Body of pancreas (tissue), 4 donors: Measurements from ENCODE around the gene ISG20. TPM values are rescaled to one million over a fixed set of nuclear protein-coding genes. Genes with fewer than 3 reads are reported as not detected.
A peak's percentile ranks its signal among the peaks of the same experiment; 100 is the strongest.
"Not testable (repeated sequence)": the region's sequence is repeated elsewhere in the genome, so short reads cannot be mapped to it uniquely, and the experiment has no call there.

Source experiments
- ATAC-seq: fragments of 150-250 bp; one replicate; pipeline ENCODE4 v1.9.1; 2016
- DNase-seq, 4 donors: peaks; one replicate each; pipeline ENCODE4 v3.0.0-alpha.2; 2019
- H3K27ac ChIP-seq, 4 donors: fragments of 200-600 bp; sonication (generic); 1 replicate in 3 of 4; 2 replicates in 1 of 4; pipeline versions ENCODE4 v1.5.1 to v1.6.1; 2016 to 2019; ENCODE audit warnings: mild to moderate bottlenecking in 1 of 4, mixed read lengths in 1 of 4, moderate library complexity in 1 of 4
- H3K27me3 ChIP-seq, 2 donors: fragments of 200-600 bp; sonication (generic); one replicate each; pipeline ENCODE4 v1.6.0; 2016; ENCODE audit warnings: mild to moderate bottlenecking in 1 of 2
- H3K36me3 ChIP-seq, 2 donors: fragments of 200-600 bp; sonication (generic); replicated peaks in 1 of 2; 2 replicates each; pipeline ENCODE4 v1.5.1; 2016; ENCODE audit warnings: low read depth in 2 of 2; ENCODE audit not compliant: insufficient read depth in 1 of 2
- H3K4me1 ChIP-seq: fragments of 200-600 bp; sonication (generic); one replicate; pipeline ENCODE4 v1.6.0; 2016
- H3K4me3 ChIP-seq, 2 donors: fragments of 200-600 bp; sonication (generic); 1 replicate in 1 of 2; 2 replicates in 1 of 2; pipeline ENCODE4 v1.5.1; 2016 to 2019
- H3K9me3 ChIP-seq, 3 donors: fragments of 200-600 bp; sonication (generic); 1 replicate in 2 of 3; 2 replicates in 1 of 3; pipeline ENCODE4 v1.5.1; 2016
- POLR2A ChIP-seq, 3 donors: fragments of 450-650 bp; IDR thresholded peaks; one replicate each; pipeline ENCODE4 v1.6.1; 2016; ENCODE audit warnings: antibody characterized with exemption in 3 of 3, mild to moderate bottlenecking in 2 of 3
- whole genome bisulfite sequencing, 2 donors: methylation state at CpG; one replicate each; pipeline ENCODE4 v1.1.5; 2017; 5-methylcytosine and 5-hydroxymethylcytosine counted together
- intact Hi-C: fragments of 100-400 bp; cut with DNase I; formaldehyde crosslinking; loops from one replicate; pipeline ENCODE4 v1.15.1; 2023
- total RNA-seq, 2 donors: library from RNA; depleted of rRNA; stranded (reverse); fragments of >200 nt; gene quantifications; one replicate each; pipeline ENCODE4 v1.1.0, GENCODE V29; 2016
- TF ChIP-seq, protein P1 (sequence below), 7 experiments: fragments of 450-650 bp in 4 of 7; fragments of 200-600 bp in 3 of 7; sonication (generic) in 3 of 7; IDR thresholded peaks; one replicate each; pipeline ENCODE4 v1.5.1; 2016 to 2019; ENCODE audit warnings: antibody characterized with exemption in 7 of 7

Gene ISG20
- total RNA-seq, 2 donors from 2014 or later = 2.9 to 25.4 TPM

DNA sequence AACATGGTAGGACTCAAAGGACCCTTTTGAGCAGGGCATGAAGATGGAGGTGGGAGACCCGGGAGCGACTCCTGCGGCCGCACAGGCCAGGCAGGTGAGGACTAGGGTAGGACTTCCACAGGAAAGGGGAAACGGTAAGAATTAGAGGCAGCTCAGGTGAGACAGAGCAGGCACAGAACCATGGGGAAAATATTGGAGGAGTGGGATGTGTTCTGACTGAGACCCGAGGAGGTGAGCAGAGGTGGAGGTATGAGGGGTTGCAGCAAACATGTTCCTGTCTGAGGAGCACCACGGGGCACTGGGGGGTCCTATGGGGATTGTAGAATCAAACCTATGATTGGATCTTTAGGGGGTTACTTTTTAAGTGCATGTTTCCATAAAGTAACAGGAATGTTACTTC lies 1.4 kb upstream of the ISG20 start:
- H3K27ac ChIP-seq = peak overlapping the region; percentile 89 to 98 (median 94)
- H3K36me3 ChIP-seq = no peaks in the 10 kb centered on the region
- DNase-seq (no peak), ATAC-seq (no peak)
- peaks cover 55% of the 10 kb centered on the region for H3K4me1 ChIP-seq
- H3K4me3 ChIP-seq = no peak overlapping the region
- no peaks in the 10 kb centered on the region for H3K9me3 ChIP-seq
- WGBS, 2 donors = 70 to 81% methylated on average over 7 of the region's 7 CpGs
- H3K27me3 ChIP-seq = no peaks in the 10 kb centered on the region
- TF ChIP-seq POLR2A (IDR thresholded peaks at IDR 0.05) = no peak
- TF ChIP-seq, protein P1, sequence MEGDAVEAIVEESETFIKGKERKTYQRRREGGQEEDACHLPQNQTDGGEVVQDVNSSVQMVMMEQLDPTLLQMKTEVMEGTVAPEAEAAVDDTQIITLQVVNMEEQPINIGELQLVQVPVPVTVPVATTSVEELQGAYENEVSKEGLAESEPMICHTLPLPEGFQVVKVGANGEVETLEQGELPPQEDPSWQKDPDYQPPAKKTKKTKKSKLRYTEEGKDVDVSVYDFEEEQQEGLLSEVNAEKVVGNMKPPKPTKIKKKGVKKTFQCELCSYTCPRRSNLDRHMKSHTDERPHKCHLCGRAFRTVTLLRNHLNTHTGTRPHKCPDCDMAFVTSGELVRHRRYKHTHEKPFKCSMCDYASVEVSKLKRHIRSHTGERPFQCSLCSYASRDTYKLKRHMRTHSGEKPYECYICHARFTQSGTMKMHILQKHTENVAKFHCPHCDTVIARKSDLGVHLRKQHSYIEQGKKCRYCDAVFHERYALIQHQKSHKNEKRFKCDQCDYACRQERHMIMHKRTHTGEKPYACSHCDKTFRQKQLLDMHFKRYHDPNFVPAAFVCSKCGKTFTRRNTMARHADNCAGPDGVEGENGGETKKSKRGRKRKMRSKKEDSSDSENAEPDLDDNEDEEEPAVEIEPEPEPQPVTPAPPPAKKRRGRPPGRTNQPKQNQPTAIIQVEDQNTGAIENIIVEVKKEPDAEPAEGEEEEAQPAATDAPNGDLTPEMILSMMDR (IDR thresholded peaks at IDR 0.05) = no peak
- intact Hi-C loops = no loop called here

DNA sequence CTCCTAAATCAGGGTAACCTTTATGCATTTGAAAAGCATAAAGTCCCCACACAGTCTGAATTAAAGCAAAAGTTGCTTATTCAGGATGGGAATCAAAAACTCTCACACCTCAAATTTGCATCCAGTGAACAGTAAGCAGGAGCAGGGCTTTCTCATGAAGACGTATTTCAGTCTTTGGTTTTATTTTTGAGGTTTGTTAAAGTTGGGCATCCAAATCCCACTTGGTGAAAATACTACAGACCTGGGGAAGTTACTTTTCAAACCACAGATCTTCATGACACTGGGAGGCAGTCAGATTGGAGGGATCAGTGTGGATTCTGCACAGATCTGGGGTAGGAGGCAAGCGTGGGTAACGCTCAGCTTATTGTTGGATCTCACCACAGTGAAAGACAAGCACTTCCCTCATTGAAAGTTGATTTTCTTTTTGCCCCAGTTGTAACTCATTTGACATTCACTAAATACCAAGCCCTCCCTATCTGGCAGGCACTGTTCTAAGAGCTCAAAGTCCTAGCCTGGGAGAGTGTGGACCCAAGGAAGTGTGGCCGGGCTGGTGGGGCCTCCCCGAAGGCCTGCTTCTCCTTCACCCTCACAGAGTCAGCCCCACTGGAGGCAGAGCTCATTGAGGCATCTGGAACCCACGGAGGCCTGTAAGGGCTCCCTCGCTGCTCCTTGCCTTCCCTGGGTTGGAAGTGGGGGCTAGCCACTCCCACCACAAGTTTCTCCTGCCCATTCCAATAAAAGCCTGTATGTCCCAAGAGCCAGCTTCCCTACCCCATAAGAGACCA lies 783 bp upstream of the ISG20 start:
- ATAC-seq (peak; percentile 10), DNase-seq (peak; percentile 42 to 49 (median 44))
- Histone ChIP-seq H3K27ac (peak overlapping the region; percentile 89 to 98 (median 94)), H3K9me3 (no peaks in the 10 kb centered on the region), H3K4me1 (peaks cover 55% of the 10 kb centered on the region), H3K36me3 (no peaks in the 10 kb centered on the region), H3K4me3 (no peak overlapping the region), H3K27me3 (no peaks in the 10 kb centered on the region)
- 61 to 66% methylated on average over 7 of the region's 7 CpGs for WGBS, 2 donors
- intact Hi-C loops = no loop called here
- TF ChIP-seq POLR2A (IDR thresholded peaks at IDR 0.05) = no peak
- TF ChIP-seq, protein P1 (IDR thresholded peaks at IDR 0.05) = no peak

DNA sequence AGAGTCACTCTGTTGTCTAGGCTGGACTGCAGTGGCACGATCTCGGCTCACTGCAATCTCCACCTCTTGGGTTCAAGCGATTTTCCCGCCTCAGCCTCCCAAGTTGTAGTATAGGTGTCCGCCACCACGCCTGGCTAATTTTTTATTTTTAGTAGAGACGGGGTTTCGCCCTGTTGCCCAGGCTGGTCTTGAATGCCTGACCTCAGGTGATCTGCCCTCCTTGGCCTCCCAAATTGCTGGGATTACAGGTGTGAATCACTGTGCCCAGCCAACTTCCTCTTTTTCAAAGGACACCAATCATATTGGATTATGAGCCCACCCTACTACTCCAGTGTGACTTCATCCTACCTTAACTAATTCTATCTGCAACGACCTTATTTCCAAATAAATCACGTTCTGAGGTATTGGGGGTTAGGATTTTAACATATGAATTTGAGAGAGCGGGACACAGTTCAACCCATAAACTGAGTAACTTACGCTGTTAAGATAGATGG lies 3.2 kb downstream of the ISG20 start:
- Histone ChIP-seq H3K27ac (no peak overlapping the region), H3K9me3 (no peaks in the 10 kb centered on the region), H3K4me1 (peaks cover 35% of the 10 kb centered on the region), H3K36me3 (no peaks in the 10 kb centered on the region), H3K4me3 (no peak overlapping the region), H3K27me3 (no peaks in the 10 kb centered on the region)
- 89 to 92% methylated on average over 12 of the region's 12 CpGs for WGBS, 2 donors
- TF ChIP-seq, protein P1 (IDR thresholded peaks at IDR 0.05) = no peak
- no peak for TF ChIP-seq POLR2A (IDR thresholded peaks at IDR 0.05)
- intact Hi-C loops = no loop called here
- DNase-seq = no peak
- no peak for ATAC-seq

DNA sequence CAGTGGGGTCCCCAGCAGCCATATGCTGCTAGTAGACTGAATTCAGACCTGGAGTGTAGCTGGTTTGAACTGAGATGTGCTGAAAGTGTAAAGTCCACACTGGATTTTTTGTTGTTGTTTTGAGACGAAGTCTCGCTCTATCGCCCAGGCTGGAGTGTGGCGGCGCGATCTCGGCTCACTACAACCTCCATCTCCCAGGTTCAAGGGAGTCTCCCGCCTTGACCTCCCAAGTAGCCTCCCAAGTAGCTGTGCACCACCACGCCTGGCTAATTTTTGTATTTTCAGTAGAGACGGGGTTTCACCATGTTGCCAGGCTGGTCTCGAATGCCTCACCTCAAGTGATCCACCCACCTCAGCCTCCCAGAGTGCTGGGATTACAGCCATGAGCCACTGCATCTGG lies 3.7 kb downstream of the ISG20 start:
- H3K27ac ChIP-seq, H3K36me3 ChIP-seq, DNase-seq, H3K4me3 ChIP-seq, intact Hi-C loops, H3K9me3 ChIP-seq, ATAC-seq, H3K27me3 ChIP-seq: not testable (repeated sequence)
- H3K4me1 ChIP-seq = peaks cover 35% of the 10 kb centered on the region
- 93 to 94% methylated on average over 11 of the region's 11 CpGs for WGBS, 2 donors

DNA sequence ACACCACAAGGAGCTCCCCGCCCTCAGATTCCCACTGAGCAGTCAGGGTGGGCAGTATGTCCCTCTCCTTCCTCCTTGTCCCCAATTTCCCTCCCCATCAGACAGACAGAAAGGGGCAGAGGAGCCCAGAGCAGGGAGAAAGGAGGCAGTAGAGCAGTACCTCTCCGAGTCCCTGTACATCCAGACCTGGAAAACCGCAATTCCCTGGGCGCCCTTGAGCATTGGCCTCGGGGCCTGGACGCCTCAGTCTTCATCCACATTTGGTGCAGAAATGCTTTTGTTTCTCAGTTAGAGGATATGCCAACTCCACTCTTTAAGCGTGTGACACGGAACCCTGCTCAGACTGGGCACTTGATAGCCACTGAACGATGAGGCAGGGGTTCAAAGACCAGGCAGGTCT lies 5.9 kb downstream of the ISG20 start:
- Histone ChIP-seq H3K4me1 (peaks cover 37% of the 10 kb centered on the region), H3K4me3 (no peak overlapping the region), H3K9me3 (no peaks in the 10 kb centered on the region), H3K36me3 (no peaks in the 10 kb centered on the region), H3K27ac (no peak overlapping the region), H3K27me3 (no peaks in the 10 kb centered on the region)
- TF ChIP-seq POLR2A (IDR thresholded peaks at IDR 0.05) = no peak
- TF ChIP-seq, protein P1 (IDR thresholded peaks at IDR 0.05) = no peak
- WGBS, 2 donors = 81 to 93% methylated on average over 7 to 9 of the region's 9 CpGs
- DNase-seq (no peak), ATAC-seq (no peak)
- intact Hi-C loops = no loop called here
